Immature natural killer cell (primary cell): ENCODE results near the gene OR2Y1. TPM values are rescaled to one million over a fixed set of nuclear protein-coding genes. Genes with fewer than 3 reads are reported as not detected.
"Not testable (repeated sequence)": the region's sequence is repeated elsewhere in the genome, so short reads cannot be mapped to it uniquely, and the experiment has no call there.

ENCODE experiments used
- DNase-seq, 3 donors: peaks; one replicate each; pipeline ENCODE4 v3.0.0; 2022; ENCODE audit warnings: mixed read lengths in 1 of 3
- H3K27ac Mint-ChIP-seq, 6 donors: one replicate each; pipeline ENCODE4 v1.8.0; 2020; ENCODE audit warnings: mixed read lengths in 6 of 6, mild to moderate bottlenecking in 5 of 6, inconsistent platforms in 4 of 6, moderate library complexity in 3 of 6
- H3K27me3 Mint-ChIP-seq, 3 donors: one replicate each; pipeline ENCODE4 v1.8.0; 2020 to 2021; ENCODE audit warnings: low read depth in 3 of 3, mild to moderate bottlenecking in 3 of 3, mixed read lengths in 3 of 3, moderate library complexity in 3 of 3, inconsistent platforms in 1 of 3
- H3K36me3 Mint-ChIP-seq, 3 donors: one replicate each; pipeline ENCODE4 v1.8.0; 2020; ENCODE audit warnings: mixed read lengths in 3 of 3, inconsistent platforms in 2 of 3, mild to moderate bottlenecking in 2 of 3
- H3K4me1 Mint-ChIP-seq, 2 donors: one replicate each; pipeline ENCODE4 v1.8.0; 2020; ENCODE audit warnings: inconsistent platforms in 2 of 2, mild to moderate bottlenecking in 2 of 2, mixed read lengths in 2 of 2, moderate library complexity in 1 of 2
- H3K4me3 Mint-ChIP-seq, 5 donors: one replicate each; pipeline ENCODE4 v1.8.0; 2020; ENCODE audit warnings: mild to moderate bottlenecking in 5 of 5, mixed read lengths in 5 of 5, inconsistent platforms in 3 of 5, moderate library complexity in 3 of 5
- H3K9me3 Mint-ChIP-seq, 6 donors: one replicate each; pipeline ENCODE4 v1.8.0; 2020; ENCODE audit warnings: mild to moderate bottlenecking in 6 of 6, mixed read lengths in 6 of 6, inconsistent platforms in 4 of 6, moderate library complexity in 3 of 6
- polyA plus RNA-seq, 3 donors: library from polyadenylated mRNA; unstranded; fragments of 300-500 nt; fragmentation: Illumina TruSeq; gene quantifications; one replicate each; pipeline ENCODE4 v1.2.3, GENCODE V29; 2021

OR2Y1 gene
- polyA plus RNA-seq, 3 donors from 2014 or later: not detected

- Mint-ChIP-seq H3K27me3 (peaks cover 0 to 3% (median 0%) of the 10 kb centered on the region in 3 donors), H3K36me3 (no peaks in the 10 kb centered on the region), H3K4me1 (no peaks in the 10 kb centered on the region), H3K27ac (no peak overlapping the region), H3K4me3 (no peak overlapping the region), H3K9me3 (peaks cover 0 to 5% (median 0%) of the 10 kb centered on the region in 6 donors)
- no peak for DNase-seq
Measured at GRCh38 chr5:180777475-180777874, 37.6 kb upstream of the OR2Y1 start.

GRCh38 chr5:180776376-180776775 is 36.5 kb upstream of the OR2Y1 start:
- Mint-ChIP-seq H3K4me3 (no peak overlapping the region), H3K36me3 (peaks cover 0 to 4% (median 0%) of the 10 kb centered on the region in 3 donors), H3K4me1 (no peaks in the 10 kb centered on the region), H3K9me3 (peaks cover 0 to 8% (median 5%) of the 10 kb centered on the region in 6 donors), H3K27ac (no peak overlapping the region), H3K27me3 (peaks cover 0 to 6% (median 4%) of the 10 kb centered on the region in 3 donors)
- no peak for DNase-seq

GRCh38 chr5:180775624-180776023 is 35.8 kb upstream of the OR2Y1 start:
- H3K4me3 Mint-ChIP-seq: no peak overlapping the region
- no peaks in the 10 kb centered on the region for H3K4me1 Mint-ChIP-seq
- no peak overlapping the region for H3K27ac Mint-ChIP-seq
- H3K9me3 Mint-ChIP-seq: peaks cover 0 to 8% (median 5%) of the 10 kb centered on the region in 6 donors
- H3K27me3 Mint-ChIP-seq: peaks cover 0 to 6% (median 4%) of the 10 kb centered on the region in 3 donors
- H3K36me3 Mint-ChIP-seq: peaks cover 0 to 4% (median 0%) of the 10 kb centered on the region in 3 donors
- DNase-seq: no peak

- H3K4me3 Mint-ChIP-seq: no peak overlapping the region
- H3K27ac Mint-ChIP-seq: no peak overlapping the region
- no peaks in the 10 kb centered on the region for H3K4me1 Mint-ChIP-seq
- H3K9me3 Mint-ChIP-seq: peaks cover 0 to 8% (median 5%) of the 10 kb centered on the region in 6 donors
- no peak for DNase-seq
- peaks cover 0 to 4% (median 3%) of the 10 kb centered on the region in 3 donors for H3K36me3 Mint-ChIP-seq
- H3K27me3 Mint-ChIP-seq: peaks cover 5 to 10% (median 6%) of the 10 kb centered on the region in 3 donors
Measured at GRCh38 chr5:180771839-180772238, 32.0 kb upstream of the OR2Y1 start.

GRCh38 chr5:180769821-180770220 is 30.0 kb upstream of the OR2Y1 start:
- H3K4me3 Mint-ChIP-seq: no peak overlapping the region

GRCh38 chr5:180755601-180756000 is 15.7 kb upstream of the OR2Y1 start:
- DNase-seq: no peak
- H3K36me3 Mint-ChIP-seq: peaks cover 0 to 6% (median 0%) of the 10 kb centered on the region in 3 donors
- H3K9me3 Mint-ChIP-seq: peaks cover 4 to 24% (median 8%) of the 10 kb centered on the region in 6 donors
- no peak overlapping the region for H3K27ac Mint-ChIP-seq
- peaks cover 1 to 6% (median 2%) of the 10 kb centered on the region in 3 donors for H3K27me3 Mint-ChIP-seq
- no peak overlapping the region for H3K4me3 Mint-ChIP-seq
- no peaks in the 10 kb centered on the region for H3K4me1 Mint-ChIP-seq

More at GRCh38 chr5:180769821-180770220, 30.0 kb upstream of the OR2Y1 start:
- no peaks in the 10 kb centered on the region for H3K4me1 Mint-ChIP-seq
- H3K36me3 Mint-ChIP-seq: peaks cover 0 to 4% (median 3%) of the 10 kb centered on the region in 3 donors
- peaks cover 0 to 12% (median 5%) of the 10 kb centered on the region in 6 donors for H3K9me3 Mint-ChIP-seq
- no peak for DNase-seq
- H3K27me3 Mint-ChIP-seq: peaks cover 5 to 14% (median 9%) of the 10 kb centered on the region in 3 donors
- no peak overlapping the region for H3K27ac Mint-ChIP-seq

- Mint-ChIP-seq H3K36me3 (peaks cover 0 to 3% (median 0%) of the 10 kb centered on the region in 3 donors), H3K27me3 (peaks cover 1 to 7% (median 3%) of the 10 kb centered on the region in 3 donors), H3K9me3 (peaks cover 0 to 1% (median 0%) of the 10 kb centered on the region in 6 donors), H3K4me3 (no peak overlapping the region), H3K4me1 (no peaks in the 10 kb centered on the region), H3K27ac (no peak overlapping the region)
- no peak for DNase-seq
Measured at GRCh38 chr5:180744253-180744652, 4.4 kb upstream of the OR2Y1 start.

GRCh38 chr5:180742727-180743126 is 2.9 kb upstream of the OR2Y1 start:
- no peak overlapping the region for H3K27ac Mint-ChIP-seq
- H3K9me3 Mint-ChIP-seq: peaks cover 0 to 1% (median 0%) of the 10 kb centered on the region in 6 donors
- no peak overlapping the region for H3K4me3 Mint-ChIP-seq
- H3K36me3 Mint-ChIP-seq: peaks cover 0 to 3% (median 0%) of the 10 kb centered on the region in 3 donors
- H3K4me1 Mint-ChIP-seq: no peaks in the 10 kb centered on the region
- peaks cover 1 to 8% (median 5%) of the 10 kb centered on the region in 3 donors for H3K27me3 Mint-ChIP-seq
- no peak for DNase-seq

GRCh38 chr5:180740953-180741352 is 1.1 kb upstream of the OR2Y1 start:
- H3K27ac Mint-ChIP-seq, H3K27me3 Mint-ChIP-seq, H3K4me3 Mint-ChIP-seq, H3K36me3 Mint-ChIP-seq, DNase-seq, H3K4me1 Mint-ChIP-seq, H3K9me3 Mint-ChIP-seq: not testable (repeated sequence)

- Mint-ChIP-seq H3K4me3 (no peak overlapping the region), H3K27ac (no peak overlapping the region), H3K4me1 (no peaks in the 10 kb centered on the region), H3K36me3 (peaks cover 0 to 3% (median 0%) of the 10 kb centered on the region in 3 donors), H3K27me3 (peaks cover 0 to 11% (median 5%) of the 10 kb centered on the region in 3 donors), H3K9me3 (peaks cover 0 to 1% (median 0%) of the 10 kb centered on the region in 6 donors)
- no peak for DNase-seq
Measured at GRCh38 chr5:180739271-180739670, 587 bp downstream of the OR2Y1 start.

- H3K4me1 Mint-ChIP-seq: no peaks in the 10 kb centered on the region
- H3K9me3 Mint-ChIP-seq: peaks cover 0 to 1% (median 0%) of the 10 kb centered on the region in 6 donors
- no peak for DNase-seq
- peaks cover 0 to 3% (median 0%) of the 10 kb centered on the region in 3 donors for H3K36me3 Mint-ChIP-seq
- H3K27me3 Mint-ChIP-seq: peaks cover 0 to 11% (median 10%) of the 10 kb centered on the region in 3 donors
- H3K27ac Mint-ChIP-seq: no peak overlapping the region
- H3K4me3 Mint-ChIP-seq: no peak overlapping the region
Measured at GRCh38 chr5:180736536-180736935, 3.3 kb downstream of the OR2Y1 start.

GRCh38 chr5:180724944-180725343 is 14.9 kb downstream of the OR2Y1 start:
- DNase-seq: no peak
- peaks cover 0 to 4% (median 0%) of the 10 kb centered on the region in 3 donors for H3K36me3 Mint-ChIP-seq
- H3K4me1 Mint-ChIP-seq: peaks cover 7% of the 10 kb centered on the region in 2 donors
- no peaks in the 10 kb centered on the region for H3K9me3 Mint-ChIP-seq
- H3K27me3 Mint-ChIP-seq: peaks cover 9 to 23% (median 11%) of the 10 kb centered on the region in 3 donors
- peak overlapping the region in 1 of 6 donors; percentile 33 for H3K27ac Mint-ChIP-seq
- no peak overlapping the region for H3K4me3 Mint-ChIP-seq

- peaks cover 0 to 4% (median 0%) of the 10 kb centered on the region in 3 donors for H3K36me3 Mint-ChIP-seq
- no peak for DNase-seq
- H3K4me3 Mint-ChIP-seq: no peak overlapping the region
- H3K27ac Mint-ChIP-seq: no peak overlapping the region
- H3K4me1 Mint-ChIP-seq: peaks cover 9 to 12% of the 10 kb centered on the region in 2 donors
- H3K27me3 Mint-ChIP-seq: peaks cover 7 to 21% (median 11%) of the 10 kb centered on the region in 3 donors
- H3K9me3 Mint-ChIP-seq: no peaks in the 10 kb centered on the region
Measured at GRCh38 chr5:180723936-180724335, 15.9 kb downstream of the OR2Y1 start.

- peak in 1 of 3 donors; percentile 19 for DNase-seq
- peak overlapping the region in 2 of 6 donors; percentile 18 to 50 for H3K27ac Mint-ChIP-seq
- peaks cover 29 to 31% of the 10 kb centered on the region in 2 donors for H3K4me1 Mint-ChIP-seq
Measured at GRCh38 chr5:180720486-180720885, 19.4 kb downstream of the OR2Y1 start.

More at GRCh38 chr5:180720486-180720885, 19.4 kb downstream of the OR2Y1 start:
- Mint-ChIP-seq H3K27me3 (peaks cover 0 to 12% (median 2%) of the 10 kb centered on the region in 3 donors), H3K4me3 (peak overlapping the region in 1 of 5 donors; percentile 24), H3K36me3 (peaks cover 0 to 3% (median 0%) of the 10 kb centered on the region in 3 donors), H3K9me3 (no peaks in the 10 kb centered on the region)
